VCaP (cell line): Measurements from ENCODE around the gene CALD1.

ENCODE experiments used
- H3K27ac ChIP-seq: fragments of 450-650 bp; 2 replicates; pipeline ENCODE4 v1.5.1; 2017
- CTCF ChIP-seq: fragments of 450-650 bp; conservative IDR thresholded peaks from 2 replicates; pipeline ENCODE4 v1.5.1; 2017; ENCODE audit warnings: mild to moderate bottlenecking, moderate library complexity

Gene CALD1

GRCh38 chr7:134819401-134819800 lies 40.0 kb downstream of the CALD1 start:
- no peak for TF ChIP-seq CTCF
- H3K27ac ChIP-seq, result no peak overlapping the region

- H3K27ac ChIP-seq, result no peak overlapping the region
Observed at GRCh38 chr7:134820295-134820694, 40.9 kb downstream of the CALD1 start.

GRCh38 chr7:134820778-134821177 lies 41.3 kb downstream of the CALD1 start:
- H3K27ac ChIP-seq, result no peak overlapping the region
- TF ChIP-seq CTCF, result no peak

More at GRCh38 chr7:134820295-134820694, 40.9 kb downstream of the CALD1 start:
- no peak for TF ChIP-seq CTCF

GRCh38 chr7:134823400-134823799 lies 44.0 kb downstream of the CALD1 start:
- no peak for TF ChIP-seq CTCF
- no peak overlapping the region for H3K27ac ChIP-seq

- TF ChIP-seq CTCF, result no peak
- no peak overlapping the region for H3K27ac ChIP-seq
Observed at GRCh38 chr7:134825666-134826065, 46.2 kb downstream of the CALD1 start.

GRCh38 chr7:134826105-134826504 lies 46.7 kb downstream of the CALD1 start:
- H3K27ac ChIP-seq, result no peak overlapping the region
- no peak for TF ChIP-seq CTCF

- H3K27ac ChIP-seq, result no peak overlapping the region
- TF ChIP-seq CTCF, result no peak
Observed at GRCh38 chr7:134827436-134827835, 48.0 kb downstream of the CALD1 start.

GRCh38 chr7:134827889-134828288 lies 48.5 kb downstream of the CALD1 start:
- no peak overlapping the region for H3K27ac ChIP-seq
- TF ChIP-seq CTCF, result no peak
